ENCODE measurements around the gene STAT5A. TPM values are rescaled to one million over a fixed set of nuclear protein-coding genes. Genes with fewer than 3 reads are reported as not detected.

Gene STAT5A
- total RNA-seq, 1 experiment from 2014 or later: 2.4 TPM

- H3K4me1 Mint-ChIP-seq (ENCODE audit: low read depth, unreplicated experiment): no peaks in the 10 kb centered on the region
- no peak overlapping the region for H3K4me3 Mint-ChIP-seq (ENCODE audit: unreplicated experiment)
- BruUV-seq (replicated peaks): no TSS peak
- no peaks in the 10 kb centered on the region for H3K36me3 ChIP-seq (ENCODE audit: control insufficient read depth, insufficient read depth, low read length)
- intact Hi-C loops (cut with micrococcal nuclease; ENCODE audit: unreplicated experiment): no loop called here
- peaks cover 42% of the 10 kb centered on the region for H3K36me3 Mint-ChIP-seq (ENCODE audit: insufficient read depth, unreplicated experiment)
- H3K27me3 ChIP-seq (replicated peaks; ENCODE audit: control insufficient read depth, insufficient read depth, low read length): no peaks in the 10 kb centered on the region
- H3K4me1 ChIP-seq: no peaks in the 10 kb centered on the region
- H3K4me3 ChIP-seq (ENCODE audit: low read depth, low read length): no peak overlapping the region
- H3K9me3 ChIP-seq: no peaks in the 10 kb centered on the region
- no peak overlapping the region for H3K27ac Mint-ChIP-seq (ENCODE audit: unreplicated experiment)
- CTCF ChIA-PET: no interaction called here
- no peaks in the 10 kb centered on the region for H3K27me3 Mint-ChIP-seq (ENCODE audit: insufficient read depth, unreplicated experiment)
- no peak for DNase-seq
- POLR2A ChIA-PET: no interaction called here
- H3K9me3 Mint-ChIP-seq (ENCODE audit: unreplicated experiment): no peaks in the 10 kb centered on the region
- TF ChIP-seq, protein P1, sequence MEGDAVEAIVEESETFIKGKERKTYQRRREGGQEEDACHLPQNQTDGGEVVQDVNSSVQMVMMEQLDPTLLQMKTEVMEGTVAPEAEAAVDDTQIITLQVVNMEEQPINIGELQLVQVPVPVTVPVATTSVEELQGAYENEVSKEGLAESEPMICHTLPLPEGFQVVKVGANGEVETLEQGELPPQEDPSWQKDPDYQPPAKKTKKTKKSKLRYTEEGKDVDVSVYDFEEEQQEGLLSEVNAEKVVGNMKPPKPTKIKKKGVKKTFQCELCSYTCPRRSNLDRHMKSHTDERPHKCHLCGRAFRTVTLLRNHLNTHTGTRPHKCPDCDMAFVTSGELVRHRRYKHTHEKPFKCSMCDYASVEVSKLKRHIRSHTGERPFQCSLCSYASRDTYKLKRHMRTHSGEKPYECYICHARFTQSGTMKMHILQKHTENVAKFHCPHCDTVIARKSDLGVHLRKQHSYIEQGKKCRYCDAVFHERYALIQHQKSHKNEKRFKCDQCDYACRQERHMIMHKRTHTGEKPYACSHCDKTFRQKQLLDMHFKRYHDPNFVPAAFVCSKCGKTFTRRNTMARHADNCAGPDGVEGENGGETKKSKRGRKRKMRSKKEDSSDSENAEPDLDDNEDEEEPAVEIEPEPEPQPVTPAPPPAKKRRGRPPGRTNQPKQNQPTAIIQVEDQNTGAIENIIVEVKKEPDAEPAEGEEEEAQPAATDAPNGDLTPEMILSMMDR (IDR thresholded peaks at IDR 0.05; ENCODE audit: insufficient read depth in 1 of 2, low read depth in 1 of 2, low read length in 1 of 2, severe bottlenecking in 1 of 2, unreplicated experiment in 1 of 2): no peak
These were observed 58.9 kb downstream of the STAT5A start for GRCh38 chr17:42347198-42347597.

- no peak overlapping the region for H3K4me3 ChIP-seq (ENCODE audit: low read depth, low read length)
- no peak overlapping the region for H3K27ac Mint-ChIP-seq (ENCODE audit: unreplicated experiment)
- H3K36me3 ChIP-seq (ENCODE audit: control insufficient read depth, insufficient read depth, low read length): no peaks in the 10 kb centered on the region
- DNase-seq: no peak
- TF ChIP-seq, protein P1 (IDR thresholded peaks at IDR 0.05; ENCODE audit: insufficient read depth in 1 of 2, low read depth in 1 of 2, low read length in 1 of 2, severe bottlenecking in 1 of 2, unreplicated experiment in 1 of 2): no peak
- CTCF ChIA-PET: no interaction called here
- no peaks in the 10 kb centered on the region for H3K27me3 Mint-ChIP-seq (ENCODE audit: insufficient read depth, unreplicated experiment)
- no TSS peak for BruUV-seq (replicated peaks)
- intact Hi-C loops (cut with micrococcal nuclease; ENCODE audit: unreplicated experiment): no loop called here
- no peaks in the 10 kb centered on the region for H3K27me3 ChIP-seq (replicated peaks; ENCODE audit: control insufficient read depth, insufficient read depth, low read length)
- no peak overlapping the region for H3K4me3 Mint-ChIP-seq (ENCODE audit: unreplicated experiment)
- no peaks in the 10 kb centered on the region for H3K4me1 Mint-ChIP-seq (ENCODE audit: low read depth, unreplicated experiment)
- peaks cover 38% of the 10 kb centered on the region for H3K36me3 Mint-ChIP-seq (ENCODE audit: insufficient read depth, unreplicated experiment)
- no peaks in the 10 kb centered on the region for H3K9me3 ChIP-seq
- no peaks in the 10 kb centered on the region for H3K9me3 Mint-ChIP-seq (ENCODE audit: unreplicated experiment)
- POLR2A ChIA-PET: no interaction called here
- no peaks in the 10 kb centered on the region for H3K4me1 ChIP-seq
These were observed 59.3 kb downstream of the STAT5A start for GRCh38 chr17:42347606-42348005.

GRCh38 chr17:42348104-42348503 lies 59.8 kb downstream of the STAT5A start:
- Mint-ChIP-seq H3K27ac (ENCODE audit: unreplicated experiment) (no peak overlapping the region), H3K4me3 (ENCODE audit: unreplicated experiment) (no peak overlapping the region), H3K4me1 (ENCODE audit: low read depth, unreplicated experiment) (no peaks in the 10 kb centered on the region), H3K27me3 (ENCODE audit: insufficient read depth, unreplicated experiment) (no peaks in the 10 kb centered on the region), H3K9me3 (ENCODE audit: unreplicated experiment) (no peaks in the 10 kb centered on the region), H3K36me3 (ENCODE audit: insufficient read depth, unreplicated experiment) (peaks cover 34% of the 10 kb centered on the region)
- CTCF ChIA-PET: no interaction called here
- POLR2A ChIA-PET: no interaction called here
- no TSS peak for BruUV-seq (replicated peaks)
- TF ChIP-seq, protein P1 (IDR thresholded peaks at IDR 0.05; ENCODE audit: insufficient read depth in 1 of 2, low read depth in 1 of 2, low read length in 1 of 2, severe bottlenecking in 1 of 2, unreplicated experiment in 1 of 2): no peak
- H3K36me3 ChIP-seq (ENCODE audit: control insufficient read depth, insufficient read depth, low read length): no peaks in the 10 kb centered on the region
- DNase-seq: no peak
- H3K9me3 ChIP-seq: no peaks in the 10 kb centered on the region
- H3K4me3 ChIP-seq (ENCODE audit: low read depth, low read length): no peak overlapping the region
- H3K4me1 ChIP-seq: no peaks in the 10 kb centered on the region
- no peaks in the 10 kb centered on the region for H3K27me3 ChIP-seq (replicated peaks; ENCODE audit: control insufficient read depth, insufficient read depth, low read length)
- intact Hi-C loops (cut with micrococcal nuclease; ENCODE audit: unreplicated experiment): no loop called here

All from Caco-2 (cell line).